HCT116 (cell line): ENCODE results near the gene DLEC1. TPM values are rescaled to one million over a fixed set of nuclear protein-coding genes. Genes with fewer than 3 reads are reported as not detected.

Experiments used
- ATAC-seq: fragments of 200-7000 bp; cut with Tn5 transposase; 2 replicates; pipeline ENCODE4 v1.9.1; 2020; ENCODE audit warnings: mild to moderate bottlenecking, moderate library complexity
- BruUV-seq: library from RNA; stranded (reverse); fragments of 400-500 nt; replicated peaks from 2 replicates; lab custom pipeline; 2021; lab: Mats Ljungman, UMichigan
- CTCF ChIA-PET: fragments of 300-600 bp; sonication (Branson Sonifier 250); formaldehyde crosslinking; loops from one replicate; lab custom pipeline; 2021; ENCODE audit warnings: antibody characterized with exemption; lab: Charles Lee
- POLR2A ChIA-PET: fragments of 300-600, 350-600 bp; sonication (Branson Sonifier 250); formaldehyde crosslinking; loops from one replicate; lab custom pipeline; 2021; ENCODE audit warnings: antibody characterized with exemption; lab: Charles Lee
- RAD21 ChIA-PET, 2 experiments: fragments of 300-600 bp; sonication (Branson Sonifier 250); formaldehyde crosslinking; loops; one replicate each; lab custom pipeline; 2023; ENCODE audit warnings: low total read pairs in 2 of 2; ENCODE audit not compliant: uncharacterized antibody in 2 of 2, unreplicated experiment in 2 of 2, low non-redundant PET in 1 of 2; lab: Charles Lee
- DNase-seq: peaks from one replicate; pipeline ENCODE4 v3.0.0-alpha.2; 2010; ENCODE audit warnings: low read depth, low spot score
- H2AFZ ChIP-seq: fragments of 200-600 bp; shearing (Covaris generic), sonication (generic); 2 replicates; pipeline ENCODE4 v1.6.1; 2017; ENCODE audit warnings: low read depth, mixed run types, mixed read lengths, antibody characterized with exemption, low read length; ENCODE audit not compliant: poor library complexity, severe bottlenecking
- H3K27ac ChIP-seq: 2 replicates; pipeline ENCODE4 v1.5.1; 2012; ENCODE audit warnings: low read depth, low read length
- H3K27me3 ChIP-seq: fragments of 200-600 bp; sonication (generic); 2 replicates; pipeline ENCODE4 v1.6.1; 2016; ENCODE audit warnings: mixed run types, low read length, mixed read lengths; ENCODE audit not compliant: insufficient read depth
- H3K36me3 ChIP-seq, 2 experiments: fragments of 200-500 bp in 1 of 2; fragments of 200-600 bp in 1 of 2; sonication (Bioruptor generic) in 1 of 2; sonication (generic) in 1 of 2; 2 replicates each; pipeline versions ENCODE4 v1.5.1 to v1.6.1; 2014 to 2016; ENCODE audit warnings: low read length in 2 of 2, inconsistent platforms in 1 of 2, mixed read lengths in 1 of 2, mixed run types in 1 of 2; ENCODE audit not compliant: insufficient read depth in 2 of 2, control insufficient read depth in 1 of 2
- H3K4me1 ChIP-seq, 2 experiments: fragments of 200-600 bp in 1 of 2; sonication (generic) in 1 of 2; 2 replicates each; pipeline versions ENCODE4 v1.5.1 to v1.6.1; 2012 to 2017; ENCODE audit warnings: low read length in 2 of 2, inconsistent platforms in 1 of 2, mild to moderate bottlenecking in 1 of 2, mixed read lengths in 1 of 2, mixed run types in 1 of 2, moderate library complexity in 1 of 2; ENCODE audit not compliant: insufficient read depth in 2 of 2, control insufficient read depth in 1 of 2
- H3K4me2 ChIP-seq: fragments of 200-600 bp; sonication (generic); 2 replicates; pipeline ENCODE4 v1.6.1; 2017; ENCODE audit warnings: mixed run types, low read length, mixed read lengths
- H3K4me3 ChIP-seq, 2 experiments: fragments of 200-600 bp in 1 of 2; sonication (generic) in 1 of 2; replicated peaks in 1 of 2; 2 replicates each; pipeline ENCODE4 v1.5.1; 2011 to 2016; ENCODE audit warnings: low read length in 2 of 2, control low read depth in 1 of 2, low read depth in 1 of 2, mild to moderate bottlenecking in 1 of 2, mixed read lengths in 1 of 2, mixed run types in 1 of 2
- H3K79me2 ChIP-seq: fragments of 200-600 bp; sonication (generic); 2 replicates; pipeline ENCODE4 v1.6.1; 2017; ENCODE audit warnings: mild to moderate bottlenecking, mixed run types, low read length, moderate library complexity, mixed read lengths; ENCODE audit not compliant: insufficient read depth
- H3K9ac ChIP-seq: fragments of 200-600 bp; sonication (generic); 2 replicates; pipeline ENCODE4 v1.6.1; 2016; ENCODE audit warnings: low read length, mixed read lengths
- H3K9me2 ChIP-seq: fragments of 200-600 bp; sonication (generic), shearing (Covaris generic); 2 replicates; pipeline ENCODE4 v1.6.1; 2017; ENCODE audit warnings: mixed run types, mild to moderate bottlenecking, moderate library complexity; ENCODE audit not compliant: insufficient read depth
- H3K9me3 ChIP-seq, 2 experiments: fragments of 200-500 bp in 1 of 2; fragments of 200-600 bp in 1 of 2; sonication (Bioruptor generic) in 1 of 2; sonication (generic) in 1 of 2; 2 replicates each; pipeline ENCODE4 v1.6.1; 2014 to 2017; ENCODE audit warnings: low read length in 2 of 2, mixed read lengths in 2 of 2, inconsistent platforms in 1 of 2, low read depth in 1 of 2, mild to moderate bottlenecking in 1 of 2, mixed run types in 1 of 2, moderate library complexity in 1 of 2; ENCODE audit not compliant: control insufficient read depth in 1 of 2, insufficient read depth in 1 of 2
- H4K20me1 ChIP-seq: fragments of 200-600 bp; sonication (generic), shearing (Covaris generic); 2 replicates; pipeline ENCODE4 v1.6.1; 2017; ENCODE audit warnings: mixed run types, mild to moderate bottlenecking, moderate library complexity; ENCODE audit not compliant: insufficient read depth
- ATF3 ChIP-seq: IDR thresholded peaks from 2 replicates; pipeline ENCODE4 v1.6.1; 2012
- CEBPB ChIP-seq: IDR thresholded peaks from 2 replicates; pipeline ENCODE4 v1.6.1; 2012; ENCODE audit warnings: low read depth
- EGR1 ChIP-seq: IDR thresholded peaks from 2 replicates; pipeline ENCODE4 v1.6.1; 2012; ENCODE audit warnings: low read depth
- FOSL1 ChIP-seq: IDR thresholded peaks from 2 replicates; pipeline ENCODE4 v1.6.1; 2012; ENCODE audit warnings: low read depth
- JUND ChIP-seq: IDR thresholded peaks from 2 replicates; pipeline ENCODE4 v1.6.1; 2012
- MAX ChIP-seq: IDR thresholded peaks from 2 replicates; pipeline ENCODE4 v1.6.1; 2012
- POLR2A ChIP-seq: IDR thresholded peaks from 2 replicates; pipeline ENCODE4 v1.7.0; 2011; ENCODE audit warnings: borderline replicate concordance; ENCODE audit not compliant: insufficient read depth, insufficient read length; ENCODE audit errors: extremely low read depth
- REST ChIP-seq: IDR thresholded peaks from 2 replicates; pipeline ENCODE4 v1.6.1; 2012; ENCODE audit warnings: low read depth
- SIN3A ChIP-seq: IDR thresholded peaks from 2 replicates; pipeline ENCODE4 v1.6.1; 2012; ENCODE audit warnings: low read depth
- SP1 ChIP-seq: IDR thresholded peaks from 2 replicates; pipeline ENCODE4 v1.6.1; 2012; ENCODE audit warnings: low read depth
- YY1 ChIP-seq: IDR thresholded peaks from 2 replicates; pipeline ENCODE4 v1.6.1; 2011; ENCODE audit warnings: low read length, low read depth, moderate library complexity, mild to moderate bottlenecking; ENCODE audit not compliant: insufficient replicate concordance; ENCODE audit errors: extremely low read depth
- ZBTB33 ChIP-seq: IDR thresholded peaks from 2 replicates; pipeline ENCODE4 v1.6.1; 2011; ENCODE audit warnings: mild to moderate bottlenecking, low read length, moderate library complexity; ENCODE audit not compliant: insufficient replicate concordance; ENCODE audit errors: extremely low read depth
- ZNF274 ChIP-seq: fragments of 200-500 bp; sonication (Bioruptor generic); IDR thresholded peaks from 2 replicates; pipeline ENCODE4 v1.6.1; 2014; ENCODE audit warnings: mild to moderate bottlenecking, low read depth, low read length, inconsistent platforms
- intact Hi-C: fragments of 100-400 bp; cut with micrococcal nuclease; formaldehyde crosslinking; loops from 2 replicates; pipeline ENCODE4 v1.10.0; 2022
- total RNA-seq: library from RNA; stranded (reverse); gene quantifications from one replicate; pipeline ENCODE4 v1.2.1, GENCODE V29; 2021; ENCODE audit not compliant: unreplicated experiment

Gene DLEC1
- total RNA-seq, 1 experiment from 2014 or later: 0.61 TPM

- ATAC-seq (no peak), DNase-seq (no peak)
- no peak overlapping the region for H3K4me3 ChIP-seq
- H3K4me1 ChIP-seq: no peaks in the 10 kb centered on the region
- peaks cover 0 to 6% of the 10 kb centered on the region in 2 experiments; a peak in 1 of 4 replicates for H3K9me3 ChIP-seq
- RAD21 ChIA-PET: no interaction called here
- no peak overlapping the region for H3K9ac ChIP-seq
- H3K36me3 ChIP-seq: no peaks in the 10 kb centered on the region
- CTCF ChIA-PET: no interaction called here
- H3K79me2 ChIP-seq: no peaks in the 10 kb centered on the region
- H3K27me3 ChIP-seq: no peaks in the 10 kb centered on the region
- H3K4me2 ChIP-seq: no peak overlapping the region
- POLR2A ChIA-PET: no interaction called here
- intact Hi-C loops: no loop called here
- BruUV-seq: no TSS peak
- no peak overlapping the region for H2AFZ ChIP-seq
- H3K9me2 ChIP-seq: no peaks in the 10 kb centered on the region
- no peaks in the 10 kb centered on the region for H4K20me1 ChIP-seq
- no peak overlapping the region for H3K27ac ChIP-seq
- TF ChIP-seq JUND: no peak
- no peak for TF ChIP-seq FOSL1
- TF ChIP-seq, all 23 proteins: peak for 0
Observed at GRCh38 chr3:38088126-38089078, 49.4 kb downstream of the DLEC1 start.

GRCh38 chr3:38089163-38089562, 50.2 kb downstream of the DLEC1 start:
- Histone ChIP-seq H3K4me3 (no peak overlapping the region), H3K27ac (no peak overlapping the region), H4K20me1 (no peaks in the 10 kb centered on the region), H3K4me1 (no peaks in the 10 kb centered on the region), H3K36me3 (no peaks in the 10 kb centered on the region), H3K79me2 (no peaks in the 10 kb centered on the region), H2AFZ (no peak overlapping the region), H3K27me3 (no peaks in the 10 kb centered on the region), H3K4me2 (no peak overlapping the region), H3K9me3 (peaks cover 0 to 4% of the 10 kb centered on the region in 2 experiments; a peak in 1 of 4 replicates), H3K9ac (no peak overlapping the region), H3K9me2 (no peaks in the 10 kb centered on the region)
- intact Hi-C loops: no loop called here
- CTCF ChIA-PET: no interaction called here
- RAD21 ChIA-PET: no interaction called here
- POLR2A ChIA-PET: no interaction called here
- DNase-seq: no peak
- BruUV-seq: no TSS peak
- no peak for ATAC-seq
- TF ChIP-seq EGR1 (no peak), POLR2A (no peak), ATF3 (no peak), YY1 (no peak), ZNF274 (no peak), ZBTB33 (no peak), REST (no peak), SP1 (no peak), CEBPB (no peak), SIN3A (no peak), MAX (no peak), FOSL1 (no peak)
